ENCODE results near the gene MAP3K1. TPM values are rescaled to one million over a fixed set of nuclear protein-coding genes. Genes with fewer than 3 reads are reported as not detected.
A peak's percentile ranks its signal among the peaks of the same experiment; 100 is the strongest.

MAP3K1 gene
- total and polyA plus RNA-seq, 12 donors = 4.9 to 26.1 (median 15.5) TPM

- Histone ChIP-seq H3K36me3 (replicated peaks in 1 of 2) (no peaks in the 10 kb centered on the region), H3K9me3 (replicated peaks in 1 of 3) (no peaks in the 10 kb centered on the region), H3K4me1 (replicated peaks in 1 of 2) (peaks cover 0 to 3% of the 10 kb centered on the region in 2 donors), H3K4me3 (no peak overlapping the region), H3K27ac (no peak overlapping the region), H3K27me3 (no peaks in the 10 kb centered on the region)
- no peak for DNase-seq
- TF ChIP-seq POLR2A (IDR thresholded peaks at IDR 0.05) = no peak
- TF ChIP-seq CTCF (IDR thresholded peaks at IDR 0.05) = no peak
- intact Hi-C loops (cut with DNase I) = loop anchor here (5.0 to 10.0 kb wide), 3 partner anchors 324 to 377 kb away; no protein-coding TSS in a partner anchor
- 41 to 52% (median 46%) methylated on average over 4 of the region's 4 CpGs for WGBS, 4 donors
These were observed 85.0 kb downstream of the MAP3K1 start for GRCh38 chr5:56900395-56900794.

- Histone ChIP-seq H3K27ac (no peak overlapping the region), H3K4me1 (replicated peaks in 1 of 2) (peaks cover 0 to 3% of the 10 kb centered on the region in 2 donors), H3K36me3 (replicated peaks in 1 of 2) (no peaks in the 10 kb centered on the region), H3K4me3 (no peak overlapping the region), H3K27me3 (no peaks in the 10 kb centered on the region), H3K9me3 (replicated peaks in 1 of 3) (no peaks in the 10 kb centered on the region)
- intact Hi-C loops (cut with DNase I) = loop anchor here (5.0 to 10.0 kb wide), 3 partner anchors 324 to 376 kb away; no protein-coding TSS in a partner anchor
- TF ChIP-seq CTCF (IDR thresholded peaks at IDR 0.05) = peak; percentile 51 to 83 (median 78)
- no peak for TF ChIP-seq POLR2A (IDR thresholded peaks at IDR 0.05)
- WGBS, 4 donors = 32 to 36% (median 34%) methylated on average over 3 of the region's 3 CpGs
- DNase-seq = peak in 4 of 7 donors; percentile 20 to 47 (median 41)
These were observed 85.7 kb downstream of the MAP3K1 start for GRCh38 chr5:56900858-56901578.

GRCh38 chr5:56908942-56909293, 93.6 kb downstream of the MAP3K1 start:
- Histone ChIP-seq H3K4me3 (peak overlapping the region; percentile 16 to 73 (median 59)), H3K27me3 (no peaks in the 10 kb centered on the region), H3K27ac (peak overlapping the region; percentile 82 to 99 (median 95)), H3K9me3 (replicated peaks in 1 of 3) (no peaks in the 10 kb centered on the region), H3K36me3 (replicated peaks in 1 of 2) (no peaks in the 10 kb centered on the region), H3K4me1 (replicated peaks in 1 of 2) (peaks cover 0 to 6% of the 10 kb centered on the region in 2 donors)
- DNase-seq = peak in 2 of 7 donors; percentile 80 to 89
- TF ChIP-seq CTCF (IDR thresholded peaks at IDR 0.05) (no peak), POLR2A (IDR thresholded peaks at IDR 0.05) (no peak)
- intact Hi-C loops (cut with DNase I) = loop anchor here (10.0 kb wide), 2 partner anchors 316 to 366 kb away; no protein-coding TSS in a partner anchor
- whole genome bisulfite sequencing, 4 donors = 0 to 1% (median 0%) methylated on average over 12 to 19 of the region's 19 CpGs

- Histone ChIP-seq H3K4me3 (peak within 1 kb of the TSS; percentile 16 to 73 (median 59)), H3K27ac (peak within 1 kb of the TSS; percentile 82 to 99 (median 95)), H3K9me3 (replicated peaks in 1 of 3) (no peaks in the 10 kb centered on the region), H3K4me1 (replicated peaks in 1 of 2) (peaks cover 0 to 6% of the 10 kb centered on the region in 2 donors), H3K36me3 (replicated peaks in 1 of 2) (no peaks in the 10 kb centered on the region), H3K27me3 (no peaks in the 10 kb centered on the region)
- 0% methylated on average over 14 to 84 of the region's 84 CpGs for WGBS, 4 donors
- intact Hi-C loops (cut with DNase I) = loop anchor here (10.0 kb wide), 2 partner anchors 315 to 365 kb away; no protein-coding TSS in a partner anchor
- TF ChIP-seq POLR2A (IDR thresholded peaks at IDR 0.05) = peak; percentile 57 to 87
- TF ChIP-seq CTCF (IDR thresholded peaks at IDR 0.05) = no peak
- DNase-seq = peak; percentile 98 to 99 (median 99)
These were observed 94.2 kb downstream of the MAP3K1 start, which contains the start of gene SETD9 for GRCh38 chr5:56909294-56910209. TSS of gene SETD9 (plus strand) at chr5:56909596. CDS start at chr5:56909646, 50 bp downstream.

Measured in adrenal gland (tissue), 12 donors.